Stimulated activated CD4-positive, alpha-beta T cell treated with anti-CD3 and anti-CD28 coated beads, Interleukin-15, amount 100 ng/mL, for 24 hours (primary cell): Measurements from ENCODE around the gene COG2.
"Not testable (repeated sequence)": the region's sequence is repeated elsewhere in the genome, so short reads cannot be mapped to it uniquely, and the experiment has no call there.

Experiments used
- DNase-seq: peaks from one replicate; pipeline ENCODE4 v3.0.0-alpha.2; 2020

Gene COG2

DNA sequence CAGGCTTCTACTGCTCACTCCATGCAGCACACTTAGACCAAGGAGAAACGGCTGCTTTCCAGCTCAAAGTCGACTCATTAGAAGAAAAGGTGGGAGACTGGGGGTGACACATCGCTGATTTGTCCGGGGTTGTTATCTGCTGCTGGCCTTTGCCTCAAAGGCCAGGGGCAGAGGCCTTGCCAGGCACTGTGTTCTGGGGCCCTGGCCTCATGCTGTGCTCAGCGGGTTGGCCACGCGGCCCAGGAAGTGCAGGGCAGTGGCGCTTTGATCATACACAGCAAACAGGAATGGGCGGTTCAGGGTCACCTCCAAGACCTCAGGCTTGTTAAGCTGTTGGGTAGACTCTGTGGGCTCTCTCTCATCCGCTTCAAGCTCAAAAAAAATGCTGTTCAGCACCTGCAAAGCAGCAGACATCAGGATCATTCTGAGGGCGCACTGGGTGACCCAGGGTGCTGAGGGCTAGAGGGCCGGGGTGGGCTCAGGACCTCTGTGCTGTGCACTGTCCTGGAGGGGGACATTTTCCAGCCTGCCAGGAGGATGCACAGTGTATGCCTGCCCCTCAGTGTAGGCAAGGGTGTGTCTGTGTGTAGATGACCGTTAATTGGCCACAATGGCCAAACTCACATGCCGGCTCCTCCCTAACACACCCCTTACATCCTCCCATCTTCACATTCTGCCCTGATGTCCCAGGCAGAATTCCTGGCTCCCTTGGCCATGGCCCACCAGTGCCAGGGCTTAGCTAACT, 60.8 kb downstream of the COG2 start:
- no peak for DNase-seq

GRCh38 chr1:230703679-230704385, 61.6 kb downstream of the COG2 start:
- DNase-seq, result no peak

GRCh38 chr1:230704830-230705229, 62.5 kb downstream of the COG2 start:
- no peak for DNase-seq

DNA sequence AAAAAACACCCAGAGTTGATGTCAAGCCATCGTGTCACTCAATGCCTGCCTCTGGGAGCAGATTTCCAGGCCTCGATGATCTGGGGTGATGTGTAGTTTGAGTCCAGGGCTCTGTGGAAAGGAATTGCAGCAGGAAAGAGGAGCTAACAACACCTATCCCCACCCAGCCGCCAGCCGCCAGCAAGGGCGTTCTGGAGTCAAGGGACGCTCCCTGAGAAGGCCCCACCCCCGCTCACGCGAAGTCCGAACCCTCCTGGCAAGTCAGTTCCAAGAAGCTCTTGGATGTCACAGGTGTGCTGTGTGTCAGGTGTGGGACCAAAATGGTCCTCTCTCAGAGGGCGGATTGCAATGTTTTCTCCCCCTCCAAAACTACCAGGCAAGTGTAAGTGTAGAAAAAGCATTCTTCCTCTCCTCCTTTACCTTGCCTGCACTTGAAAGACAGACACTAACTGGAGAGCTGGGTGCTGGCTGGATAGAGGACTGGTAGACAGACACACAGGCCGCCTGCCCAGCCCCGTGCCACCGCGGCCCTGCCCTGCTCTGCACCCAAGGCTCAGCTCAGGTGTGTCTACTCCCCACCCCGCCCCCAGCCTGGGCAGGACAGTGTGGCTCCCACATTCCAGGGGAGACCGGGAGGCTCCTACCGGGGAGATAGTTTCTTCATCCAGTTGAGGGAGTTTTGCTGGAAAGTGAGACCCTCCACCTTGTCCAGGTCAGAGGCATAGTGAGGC, 63.2 kb downstream of the COG2 start:
- no peak for DNase-seq

- no peak for DNase-seq
Measured at GRCh38 chr1:230706020-230706699, 63.9 kb downstream of the COG2 start.

GRCh38 chr1:230706887-230707731, 64.8 kb downstream of the COG2 start:
- DNase-seq, result no peak

GRCh38 chr1:230707732-230708630, 65.7 kb downstream of the COG2 start:
- no peak for DNase-seq

DNA sequence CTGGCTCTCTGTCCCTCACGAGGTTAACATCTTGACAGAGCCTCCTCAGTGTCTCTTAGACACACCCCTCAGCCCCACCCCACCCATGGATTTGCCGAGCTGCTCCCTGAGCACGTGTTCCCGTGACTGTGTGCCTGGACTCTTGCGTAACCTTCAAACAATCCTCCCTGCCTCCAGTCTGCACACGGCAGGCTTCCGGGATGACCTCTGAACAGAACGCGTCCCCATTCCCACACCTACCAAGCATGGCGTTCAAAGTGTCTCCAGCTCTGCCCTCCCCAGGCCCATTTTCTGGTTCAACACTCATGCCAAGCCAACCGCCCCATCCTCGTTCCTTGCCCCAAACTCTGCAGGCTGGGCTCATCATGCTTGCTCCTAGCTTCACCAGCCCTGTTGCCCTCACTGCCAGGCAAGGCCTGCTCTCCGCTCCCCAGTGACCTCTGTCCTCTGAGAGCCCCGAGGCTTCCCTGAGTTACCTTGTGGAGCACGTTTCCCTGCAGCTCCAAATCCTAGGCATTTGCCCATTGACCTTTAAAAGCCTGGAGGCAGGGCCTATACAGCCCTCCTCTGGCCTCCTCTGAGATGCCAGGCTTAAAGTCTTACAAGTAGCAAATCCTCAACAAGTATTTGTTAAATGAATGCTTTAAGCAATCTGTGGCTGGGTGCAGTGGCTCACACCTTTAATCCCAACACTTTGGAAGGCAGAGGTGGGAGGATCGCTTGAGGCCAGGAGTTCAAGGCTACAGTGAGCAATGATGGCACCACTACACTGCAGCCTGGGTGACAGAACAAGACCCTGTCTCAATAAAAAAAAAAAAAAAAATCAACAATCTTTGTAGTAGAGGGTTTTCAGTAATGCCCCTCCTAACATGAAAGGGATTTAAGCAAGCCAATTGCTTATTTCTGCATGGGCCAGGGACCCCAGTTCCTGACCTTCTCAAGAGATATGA, 66.6 kb downstream of the COG2 start:
- no peak for DNase-seq

DNA sequence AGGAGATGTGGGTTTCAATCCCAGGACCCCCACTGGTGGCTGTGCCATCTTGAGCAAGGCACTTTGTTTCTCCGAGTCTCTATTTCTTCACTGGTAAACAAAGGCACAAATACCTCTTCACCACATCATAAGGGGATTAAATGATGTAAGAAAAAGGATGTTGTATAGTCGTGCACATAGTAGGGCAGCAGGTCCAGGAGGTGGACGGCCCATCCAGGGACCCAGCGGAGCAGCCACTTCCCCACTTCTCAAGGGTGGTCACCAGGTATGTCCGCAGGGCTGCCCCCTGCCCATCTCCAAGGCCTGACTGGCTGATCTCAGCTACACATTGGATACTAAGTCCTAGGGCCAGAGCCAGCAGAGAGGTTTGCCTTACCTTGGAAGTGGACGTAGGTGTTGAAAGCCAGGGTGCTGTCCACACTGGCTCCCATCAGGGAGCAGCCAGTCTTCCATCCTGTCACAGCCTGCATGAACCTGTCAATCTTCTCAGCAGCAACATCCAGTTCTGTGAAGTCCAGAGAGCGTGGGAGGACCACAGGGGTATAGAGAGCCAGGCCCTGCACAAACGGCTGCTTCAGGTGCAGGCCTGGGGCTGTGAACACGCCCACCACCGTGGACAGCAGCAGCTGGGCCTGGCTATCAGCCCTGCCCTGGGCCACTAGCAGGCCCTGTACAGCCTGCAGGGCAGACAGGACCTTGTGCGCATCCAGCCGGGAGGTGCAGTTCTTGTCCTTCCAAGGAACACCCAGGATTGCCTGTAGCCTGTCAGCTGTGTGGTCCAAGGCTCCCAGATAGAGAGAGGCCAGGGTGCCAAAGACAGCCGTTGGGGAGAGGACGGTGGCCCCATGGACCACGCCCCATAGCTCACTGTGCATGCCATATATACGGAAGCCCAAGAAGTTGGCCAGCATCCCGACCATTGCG, 67.6 kb downstream of the COG2 start:
- DNase-seq, result no peak

DNA sequence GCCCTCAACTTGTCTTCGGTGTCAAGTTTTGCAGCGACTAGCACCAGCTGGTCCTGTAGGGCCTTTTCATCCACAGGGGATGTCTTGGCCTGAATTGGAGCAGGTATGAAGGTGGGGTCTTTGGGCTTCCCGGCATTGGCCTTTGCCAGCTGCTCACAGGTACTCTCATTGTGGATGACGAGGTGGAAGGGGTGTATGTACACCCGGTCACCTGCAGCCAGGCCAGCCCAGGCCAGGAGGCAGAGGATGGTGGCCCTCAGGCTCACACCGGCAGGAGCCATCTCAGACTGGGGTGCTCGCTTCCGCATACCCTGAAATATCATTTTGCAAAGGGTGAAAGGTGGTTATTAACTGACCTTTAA, 68.2 kb downstream of the COG2 start:
- no peak for DNase-seq

DNA sequence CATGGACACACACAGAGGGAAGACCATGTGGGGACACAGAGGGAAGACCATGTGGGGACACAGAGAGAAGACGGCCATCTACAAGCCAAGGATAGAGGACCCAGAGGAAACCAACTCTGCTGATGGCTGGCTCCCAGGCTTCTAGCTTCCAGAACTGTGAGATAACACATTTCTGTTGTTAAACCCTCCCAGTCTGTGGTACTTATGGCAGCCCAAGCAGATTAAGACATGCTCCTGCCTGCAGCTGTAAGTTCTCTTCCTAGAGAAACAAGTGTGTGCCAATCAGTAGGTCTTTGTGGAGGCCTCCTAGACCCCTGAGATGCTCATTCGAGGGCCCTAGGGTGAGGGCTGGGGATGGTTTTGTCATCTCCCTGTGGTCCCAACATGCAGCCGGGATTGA, 69.0 kb downstream of the COG2 start:
- no peak for DNase-seq

- no peak for DNase-seq
Measured at GRCh38 chr1:230712470-230712942, 70.2 kb downstream of the COG2 start.

DNA sequence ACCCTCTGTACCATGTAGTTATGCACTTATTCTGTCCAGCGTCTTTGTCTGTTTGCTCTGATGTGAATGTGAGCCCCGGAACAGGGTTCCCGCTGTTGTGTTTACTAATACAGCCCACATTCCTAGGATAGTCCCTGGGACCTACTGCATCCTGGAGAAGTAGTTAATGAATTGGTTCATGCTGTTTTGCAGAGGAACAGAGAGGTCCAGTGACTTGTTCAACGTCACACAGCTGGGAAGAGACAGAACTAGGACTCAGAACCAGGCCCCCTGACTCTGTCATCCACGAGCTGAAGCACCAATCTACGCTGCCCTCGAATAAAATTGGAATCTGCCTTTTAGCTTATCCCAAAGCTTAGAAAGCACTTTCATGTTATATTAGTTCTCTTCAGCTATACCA, 70.9 kb downstream of the COG2 start:
- no peak for DNase-seq

GRCh38 chr1:230713547-230713914, 71.2 kb downstream of the COG2 start:
- no peak for DNase-seq

GRCh38 chr1:230713915-230714764, 71.9 kb downstream of the COG2 start, which contains the start of gene AGT:
Gene AGT (minus strand): TSS chr1:230714122. CDS start chr1:230710823, 3,299 bp downstream.
- DNase-seq, result no peak

GRCh38 chr1:230715510-230715909, 73.2 kb downstream of the COG2 start:
- DNase-seq, result no peak

DNA sequence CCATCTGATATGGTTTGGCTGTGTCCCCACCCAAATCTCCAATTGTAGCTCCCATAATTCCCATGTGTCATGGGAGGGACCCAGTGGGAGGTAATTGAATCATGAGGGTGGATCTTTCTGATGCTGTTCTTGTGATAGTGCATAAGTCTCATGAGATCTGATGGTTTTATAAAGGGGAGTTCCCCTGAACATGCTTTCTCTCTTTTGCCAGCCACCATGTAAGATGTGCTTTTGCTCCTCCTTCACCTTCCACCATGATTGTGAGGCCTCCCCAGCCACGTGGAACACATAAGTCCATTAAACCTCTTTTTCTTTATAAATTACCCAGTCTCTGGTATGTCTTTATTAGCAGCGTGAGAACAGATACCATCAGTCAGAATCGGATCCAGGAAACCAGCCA, 74.2 kb downstream of the COG2 start:
- DNase-seq, result not testable (repeated sequence)

- DNase-seq, result no peak
Measured at GRCh38 chr1:230717251-230717650, 75.0 kb downstream of the COG2 start.
